ENCODE results near the gene ELK3.

DNA sequence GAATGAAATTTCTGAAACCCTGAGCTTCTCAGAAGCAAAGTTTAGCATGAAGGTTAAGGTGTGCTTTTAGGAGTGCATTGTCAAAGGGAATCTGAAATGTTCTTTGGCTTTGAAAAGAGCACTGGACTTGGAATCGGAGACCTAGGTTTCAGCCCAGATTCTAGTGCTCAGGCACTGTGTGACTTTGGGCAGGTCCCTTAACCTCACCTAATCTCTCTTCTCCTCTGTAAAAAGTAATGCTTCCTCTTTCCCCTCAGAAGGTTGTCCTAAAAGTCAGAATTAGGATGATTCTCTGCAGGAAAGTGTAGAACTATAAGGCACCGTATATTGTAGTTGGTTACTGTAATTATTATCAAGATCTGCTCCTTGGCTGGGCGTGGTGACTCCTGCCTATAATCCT, 38.0 kb upstream of the ELK3 start:
- TF ChIP-seq, protein P1, sequence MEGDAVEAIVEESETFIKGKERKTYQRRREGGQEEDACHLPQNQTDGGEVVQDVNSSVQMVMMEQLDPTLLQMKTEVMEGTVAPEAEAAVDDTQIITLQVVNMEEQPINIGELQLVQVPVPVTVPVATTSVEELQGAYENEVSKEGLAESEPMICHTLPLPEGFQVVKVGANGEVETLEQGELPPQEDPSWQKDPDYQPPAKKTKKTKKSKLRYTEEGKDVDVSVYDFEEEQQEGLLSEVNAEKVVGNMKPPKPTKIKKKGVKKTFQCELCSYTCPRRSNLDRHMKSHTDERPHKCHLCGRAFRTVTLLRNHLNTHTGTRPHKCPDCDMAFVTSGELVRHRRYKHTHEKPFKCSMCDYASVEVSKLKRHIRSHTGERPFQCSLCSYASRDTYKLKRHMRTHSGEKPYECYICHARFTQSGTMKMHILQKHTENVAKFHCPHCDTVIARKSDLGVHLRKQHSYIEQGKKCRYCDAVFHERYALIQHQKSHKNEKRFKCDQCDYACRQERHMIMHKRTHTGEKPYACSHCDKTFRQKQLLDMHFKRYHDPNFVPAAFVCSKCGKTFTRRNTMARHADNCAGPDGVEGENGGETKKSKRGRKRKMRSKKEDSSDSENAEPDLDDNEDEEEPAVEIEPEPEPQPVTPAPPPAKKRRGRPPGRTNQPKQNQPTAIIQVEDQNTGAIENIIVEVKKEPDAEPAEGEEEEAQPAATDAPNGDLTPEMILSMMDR (IDR thresholded peaks at IDR 0.05; ENCODE audit: insufficient read depth, low read length): no peak
- TF ChIP-seq POLR2AphosphoS5 (IDR thresholded peaks at IDR 0.05; ENCODE audit: low read depth): no peak
- TF ChIP-seq, protein P2, sequence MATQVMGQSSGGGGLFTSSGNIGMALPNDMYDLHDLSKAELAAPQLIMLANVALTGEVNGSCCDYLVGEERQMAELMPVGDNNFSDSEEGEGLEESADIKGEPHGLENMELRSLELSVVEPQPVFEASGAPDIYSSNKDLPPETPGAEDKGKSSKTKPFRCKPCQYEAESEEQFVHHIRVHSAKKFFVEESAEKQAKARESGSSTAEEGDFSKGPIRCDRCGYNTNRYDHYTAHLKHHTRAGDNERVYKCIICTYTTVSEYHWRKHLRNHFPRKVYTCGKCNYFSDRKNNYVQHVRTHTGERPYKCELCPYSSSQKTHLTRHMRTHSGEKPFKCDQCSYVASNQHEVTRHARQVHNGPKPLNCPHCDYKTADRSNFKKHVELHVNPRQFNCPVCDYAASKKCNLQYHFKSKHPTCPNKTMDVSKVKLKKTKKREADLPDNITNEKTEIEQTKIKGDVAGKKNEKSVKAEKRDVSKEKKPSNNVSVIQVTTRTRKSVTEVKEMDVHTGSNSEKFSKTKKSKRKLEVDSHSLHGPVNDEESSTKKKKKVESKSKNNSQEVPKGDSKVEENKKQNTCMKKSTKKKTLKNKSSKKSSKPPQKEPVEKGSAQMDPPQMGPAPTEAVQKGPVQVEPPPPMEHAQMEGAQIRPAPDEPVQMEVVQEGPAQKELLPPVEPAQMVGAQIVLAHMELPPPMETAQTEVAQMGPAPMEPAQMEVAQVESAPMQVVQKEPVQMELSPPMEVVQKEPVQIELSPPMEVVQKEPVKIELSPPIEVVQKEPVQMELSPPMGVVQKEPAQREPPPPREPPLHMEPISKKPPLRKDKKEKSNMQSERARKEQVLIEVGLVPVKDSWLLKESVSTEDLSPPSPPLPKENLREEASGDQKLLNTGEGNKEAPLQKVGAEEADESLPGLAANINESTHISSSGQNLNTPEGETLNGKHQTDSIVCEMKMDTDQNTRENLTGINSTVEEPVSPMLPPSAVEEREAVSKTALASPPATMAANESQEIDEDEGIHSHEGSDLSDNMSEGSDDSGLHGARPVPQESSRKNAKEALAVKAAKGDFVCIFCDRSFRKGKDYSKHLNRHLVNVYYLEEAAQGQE (IDR thresholded peaks at IDR 0.05; ENCODE audit: insufficient replicate concordance, low read depth): no peak
- TF ChIP-seq GABPA (IDR thresholded peaks at IDR 0.05; ENCODE audit: low read depth): no peak
